DND-41 (cell line): ENCODE results near the gene PLSCR4.

Source experiments
- CTCF ChIP-seq: IDR thresholded peaks from 2 replicates; pipeline ENCODE4 v1.5.1; 2012; ENCODE audit warnings: borderline replicate concordance, low read length, moderate library complexity, mild to moderate bottlenecking; ENCODE audit not compliant: poor library complexity, severe bottlenecking; ENCODE audit errors: extremely low read depth
- EZH2 ChIP-seq: IDR thresholded peaks from 3 replicates; pipeline ENCODE4 v1.6.1; 2012; ENCODE audit warnings: borderline replicate concordance, low read depth, mild to moderate bottlenecking, moderate library complexity, low read length, inconsistent platforms; ENCODE audit not compliant: severe bottlenecking

- TF ChIP-seq CTCF (no peak), EZH2 (no peak)
These were observed 88.3 kb downstream of the PLSCR4 start for GRCh38 chr3:146162561-146162960.
